HG03064 (cell line): ENCODE measurements around the gene ARHGAP26.

Experiments
- ATAC-seq: cut with Tn5 transposase; IDR thresholded peaks from one replicate; pipeline ENCODE4 v1.9.1; 2021; ENCODE audit warnings: low read depth; ENCODE audit not compliant: unreplicated experiment

ARHGAP26 gene

DNA sequence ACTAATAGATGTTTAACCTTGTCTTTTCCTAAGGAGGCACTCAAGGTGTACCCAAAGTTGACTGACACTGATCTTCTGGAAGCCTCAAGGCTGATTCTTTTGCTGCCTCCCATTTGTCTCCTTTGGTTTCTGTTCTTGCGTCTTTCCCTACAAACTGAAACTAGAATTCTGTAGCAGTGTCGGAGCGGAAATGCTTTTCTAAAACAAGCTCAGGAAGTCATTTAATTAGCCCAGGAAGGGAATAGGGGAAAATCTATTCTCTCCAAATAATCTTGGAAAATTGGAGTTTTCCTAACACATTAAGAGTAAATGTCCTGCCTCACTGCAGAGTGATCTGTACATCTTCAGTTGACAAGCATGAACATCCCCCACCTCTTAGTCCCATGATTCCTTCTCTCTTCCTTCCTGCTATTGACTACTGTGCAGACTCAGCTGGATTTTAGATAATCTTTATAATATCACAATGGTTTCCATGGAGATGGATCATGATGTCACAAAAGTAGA lies 450.6 kb downstream of the ARHGAP26 start:
- ATAC-seq = no peak

DNA sequence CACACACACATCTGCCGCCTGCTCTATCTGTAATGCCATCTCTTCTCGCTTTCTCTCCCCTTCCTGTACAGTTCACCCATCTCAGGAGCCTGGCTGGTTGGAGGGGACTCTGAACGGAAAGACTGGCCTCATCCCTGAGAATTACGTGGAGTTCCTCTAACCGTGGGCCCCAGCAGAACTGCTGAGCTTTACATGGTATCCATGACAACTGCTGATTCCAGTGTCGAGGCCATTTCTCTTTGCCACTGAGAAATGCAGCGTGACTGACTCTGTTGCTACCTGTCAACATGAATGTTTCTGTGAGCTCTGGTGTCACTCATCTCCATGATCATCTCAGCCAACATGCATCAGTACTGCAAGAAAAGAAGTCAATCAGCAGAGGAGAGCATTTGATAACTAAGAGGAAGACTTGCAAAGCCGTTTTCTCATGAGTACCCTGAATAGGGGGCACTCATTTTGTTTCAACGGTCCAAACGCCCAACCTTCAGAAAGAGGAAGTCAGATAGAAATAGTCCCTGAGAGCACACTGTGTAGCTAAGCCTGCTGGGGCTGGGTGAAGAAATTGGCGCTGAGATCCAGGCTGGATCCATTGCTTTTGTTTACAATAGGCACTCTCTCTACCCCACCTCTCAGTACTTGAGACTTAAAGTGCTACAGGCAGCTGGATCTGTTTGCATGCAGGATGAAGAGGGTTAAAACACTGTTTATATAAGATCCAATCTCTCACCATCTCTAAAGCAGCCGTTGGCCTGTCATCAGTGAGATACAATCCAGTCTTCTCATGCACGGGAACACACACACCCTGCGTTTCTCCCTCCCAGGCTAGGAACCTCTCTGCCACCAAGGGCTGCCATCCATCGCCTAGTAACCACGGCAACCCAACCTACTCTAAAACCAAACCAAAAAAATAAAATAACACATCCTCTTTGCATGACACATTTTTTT lies 452.4 kb downstream of the ARHGAP26 start:
- peak; percentile 60 for ATAC-seq

DNA sequence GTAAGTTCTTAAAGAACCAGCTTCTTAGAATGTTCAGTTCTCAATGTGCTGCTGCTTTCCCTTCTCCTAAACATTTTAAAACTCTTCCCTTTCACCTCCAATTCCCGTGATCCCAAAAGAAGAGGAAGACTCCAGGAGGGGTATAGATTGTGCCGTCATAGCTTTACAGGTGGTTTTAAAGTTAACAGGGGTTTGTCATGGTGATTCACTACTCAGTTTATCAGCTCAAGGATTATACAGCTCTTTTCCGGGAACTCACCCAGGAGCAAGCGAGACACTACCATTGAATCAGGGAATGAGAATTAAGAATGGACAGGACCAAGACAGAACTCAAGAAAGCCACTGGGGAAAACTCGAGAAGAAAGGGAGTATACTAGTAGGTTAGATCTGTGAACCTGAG lies 454.5 kb downstream of the ARHGAP26 start:
- ATAC-seq = no peak

DNA sequence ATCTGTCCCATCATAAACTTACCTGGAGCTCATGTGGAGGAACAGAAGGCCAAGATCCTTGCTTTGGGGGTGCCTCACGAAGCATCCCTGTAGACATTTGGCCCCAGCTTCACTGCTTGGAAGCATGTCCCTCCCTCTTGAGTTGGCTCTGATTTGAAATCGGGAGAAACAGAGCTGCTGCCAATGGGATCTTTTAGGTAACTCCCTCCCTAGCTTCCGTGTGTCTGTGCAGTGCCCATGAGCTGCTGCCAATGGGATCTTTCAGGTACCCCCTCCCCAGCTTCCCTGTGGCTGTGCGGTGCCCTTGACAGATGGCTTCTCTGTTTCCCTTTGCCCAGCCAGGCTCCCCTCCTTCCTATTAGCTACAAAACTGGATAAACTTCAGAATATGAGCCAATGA lies 455.3 kb downstream of the ARHGAP26 start:
- ATAC-seq = no peak

DNA sequence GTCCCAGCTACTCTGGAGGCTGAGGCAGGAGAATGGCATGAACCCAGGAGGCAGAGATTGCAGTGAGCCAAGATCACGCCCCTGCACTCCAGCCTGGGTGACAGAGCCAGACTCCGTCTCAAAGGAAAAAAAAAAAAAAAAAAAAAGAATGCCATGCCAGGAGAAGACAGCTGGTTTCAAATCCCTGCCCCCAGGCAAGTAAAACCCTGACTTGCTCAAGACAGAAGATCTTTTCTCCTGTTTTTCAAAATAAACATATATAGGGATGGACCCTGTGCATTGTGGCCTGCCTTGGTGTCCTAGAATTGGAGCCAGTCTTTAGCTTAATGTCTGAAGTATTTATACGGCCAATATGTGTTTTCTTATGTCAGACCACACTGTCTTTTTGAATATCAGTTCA lies 456.2 kb downstream of the ARHGAP26 start:
- ATAC-seq = no peak

DNA sequence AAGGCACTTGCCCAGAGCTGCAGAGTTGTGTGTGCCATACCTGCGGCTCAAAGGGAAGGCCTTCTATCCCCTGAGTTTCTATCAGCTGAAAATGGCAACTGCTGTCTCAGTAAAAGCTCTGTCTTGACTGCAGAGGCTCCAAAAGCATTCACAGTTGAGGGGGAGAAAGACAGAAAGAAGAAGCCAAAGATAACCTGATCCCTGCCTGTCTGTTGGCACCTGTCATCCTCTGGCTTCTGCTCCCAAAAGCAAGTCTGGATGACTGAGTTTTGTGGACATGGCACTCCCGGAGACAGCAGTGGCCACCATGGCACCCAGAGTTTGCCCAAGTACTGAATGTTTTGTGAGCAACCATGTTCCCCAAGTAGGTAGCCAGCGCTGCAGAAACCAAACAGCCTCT lies 456.7 kb downstream of the ARHGAP26 start:
- no peak for ATAC-seq

DNA sequence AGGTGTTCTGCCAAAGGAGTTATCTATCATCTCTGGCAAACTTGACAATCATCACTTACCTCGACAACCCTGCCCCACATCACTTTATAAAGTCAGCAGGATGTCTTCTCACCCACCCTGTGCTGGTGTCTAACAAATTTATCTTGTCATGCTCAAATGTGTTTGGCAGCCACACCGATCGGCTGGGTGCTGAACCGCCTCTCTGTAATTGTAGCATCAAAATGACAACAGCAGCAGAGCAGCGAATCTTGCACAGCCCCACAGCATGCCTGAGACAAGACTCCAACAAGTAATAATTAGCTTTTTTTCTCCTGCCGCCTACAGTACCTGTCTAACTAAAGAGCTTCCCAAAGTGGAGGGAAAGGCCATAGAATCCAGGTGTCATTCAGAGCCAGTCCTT lies 457.1 kb downstream of the ARHGAP26 start:
- no peak for ATAC-seq

DNA sequence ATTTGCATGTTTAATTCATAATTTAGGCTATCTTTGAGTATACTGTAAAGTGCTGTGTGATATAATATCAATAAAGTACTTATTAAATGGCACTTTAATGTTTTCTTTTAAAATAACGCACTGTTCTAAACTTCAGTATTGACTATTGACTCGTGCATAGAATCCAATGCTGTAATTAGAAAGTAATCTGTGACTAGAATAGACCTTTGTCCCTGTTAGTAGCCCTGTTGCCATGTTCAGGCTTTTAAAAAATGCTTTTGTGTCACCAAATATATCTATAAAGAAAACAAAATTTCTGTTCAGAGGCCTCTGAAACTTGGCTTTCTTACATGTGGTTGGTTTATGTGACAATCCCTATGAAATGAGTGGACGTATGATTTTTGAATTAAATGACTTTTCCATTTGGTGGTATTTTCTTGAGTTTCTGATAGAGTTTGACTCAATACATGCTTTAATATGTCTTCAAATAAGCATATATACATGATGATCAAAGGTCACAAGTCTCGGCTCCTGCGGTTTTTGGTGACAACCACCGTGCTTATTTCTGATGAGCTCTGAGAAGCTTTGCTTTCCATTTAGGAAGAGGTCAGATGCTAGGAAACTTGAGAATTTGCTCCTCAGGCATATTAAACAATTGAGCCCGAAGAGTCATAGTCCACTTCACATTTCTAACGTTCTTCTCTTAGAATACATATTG lies 458.6 kb downstream of the ARHGAP26 start:
- no peak for ATAC-seq

DNA sequence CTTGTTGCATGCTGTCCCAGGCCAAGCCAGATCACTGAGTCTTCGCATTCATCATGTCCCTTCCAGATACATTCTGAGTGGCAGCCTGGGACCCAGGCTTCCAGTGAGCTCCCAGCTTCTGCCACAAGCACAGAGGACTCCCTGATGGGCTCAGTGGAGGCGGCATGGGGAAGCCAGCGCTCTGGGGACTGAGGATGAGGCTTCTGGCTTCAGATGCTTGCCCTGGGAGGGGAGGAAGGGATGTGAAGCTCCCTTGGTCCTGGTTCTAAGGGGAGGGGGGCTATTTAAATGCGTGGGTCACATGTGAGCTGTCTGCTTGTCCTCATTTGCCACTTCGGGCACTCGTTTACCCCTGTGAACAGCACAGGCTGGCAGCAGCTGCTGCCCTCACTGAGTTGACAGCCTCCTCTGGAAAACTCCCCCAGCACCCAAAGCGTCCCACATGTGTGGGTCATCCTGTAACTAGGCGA lies 459.3 kb downstream of the ARHGAP26 start:
- peak; percentile 41 for ATAC-seq

DNA sequence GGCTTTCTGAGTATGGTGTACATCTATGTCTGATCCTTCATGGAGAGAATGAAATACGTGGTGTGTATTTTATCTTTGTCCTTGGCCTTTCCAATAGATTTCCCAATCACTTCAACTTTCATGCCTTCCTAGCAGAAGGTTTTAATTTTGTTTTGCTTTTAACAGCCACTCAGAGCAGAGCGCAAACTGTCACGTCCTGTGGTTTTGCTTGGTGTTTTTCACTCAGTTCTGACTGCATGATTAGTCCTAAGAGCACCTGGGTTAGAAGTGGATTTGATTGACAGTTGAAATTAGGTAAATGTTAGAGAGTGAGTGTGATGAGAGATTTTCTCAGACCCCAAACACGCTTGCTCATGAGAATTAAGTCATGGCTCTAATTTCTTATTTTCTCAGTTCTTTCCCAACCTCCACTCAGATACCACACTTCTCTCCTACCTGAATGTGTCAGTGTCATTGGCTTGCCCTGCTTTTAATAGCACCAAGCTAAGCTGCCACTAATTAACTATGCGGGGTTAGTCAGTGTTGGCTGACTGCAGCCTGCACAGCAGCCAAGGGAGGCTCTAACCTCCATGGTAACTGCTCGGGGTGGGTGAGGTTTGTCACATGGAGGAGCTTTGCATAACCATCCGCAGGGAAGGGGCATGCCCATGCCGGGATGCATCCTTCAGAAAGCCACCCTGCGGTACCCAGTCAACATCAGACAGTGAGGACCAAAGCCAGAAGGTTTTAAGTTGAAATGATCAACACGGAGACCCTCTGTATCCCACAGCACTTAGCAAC lies 459.9 kb downstream of the ARHGAP26 start:
- ATAC-seq = peak; percentile 93

DNA sequence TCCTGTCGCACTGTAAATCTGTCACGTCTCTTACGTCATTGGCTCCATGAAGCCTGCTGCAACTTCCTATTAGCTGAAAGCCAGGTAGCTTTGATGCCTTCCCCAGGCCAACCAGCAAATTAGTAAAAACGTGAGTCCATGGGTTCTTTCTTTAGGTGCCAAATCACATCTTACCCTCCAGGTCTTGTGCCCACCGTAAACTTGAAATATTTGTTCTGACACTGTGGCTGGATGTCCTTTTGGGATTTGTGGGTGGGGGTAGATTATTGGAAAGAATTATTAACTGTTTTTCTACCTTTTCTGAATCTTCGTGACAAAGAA lies 460.5 kb downstream of the ARHGAP26 start:
- no peak for ATAC-seq

DNA sequence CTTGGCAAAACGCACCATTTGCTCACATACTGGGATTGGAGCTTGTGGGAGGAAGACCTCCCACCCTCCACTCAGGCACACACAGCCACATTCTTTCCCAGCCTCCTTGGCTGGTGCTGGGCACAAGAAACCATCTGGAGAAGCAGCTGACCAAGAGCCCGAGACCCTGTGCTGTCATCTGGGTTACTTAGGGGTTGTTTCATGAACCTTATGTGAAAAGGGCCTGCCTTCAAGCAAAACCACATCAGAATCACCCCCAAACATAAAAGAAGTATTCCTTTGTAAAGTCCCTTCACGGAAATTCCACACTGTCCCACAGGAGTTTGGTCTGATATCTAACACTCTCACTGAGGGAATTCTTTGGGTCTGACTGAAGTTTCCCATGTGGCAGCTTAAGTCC lies 461.2 kb downstream of the ARHGAP26 start:
- ATAC-seq = no peak

DNA sequence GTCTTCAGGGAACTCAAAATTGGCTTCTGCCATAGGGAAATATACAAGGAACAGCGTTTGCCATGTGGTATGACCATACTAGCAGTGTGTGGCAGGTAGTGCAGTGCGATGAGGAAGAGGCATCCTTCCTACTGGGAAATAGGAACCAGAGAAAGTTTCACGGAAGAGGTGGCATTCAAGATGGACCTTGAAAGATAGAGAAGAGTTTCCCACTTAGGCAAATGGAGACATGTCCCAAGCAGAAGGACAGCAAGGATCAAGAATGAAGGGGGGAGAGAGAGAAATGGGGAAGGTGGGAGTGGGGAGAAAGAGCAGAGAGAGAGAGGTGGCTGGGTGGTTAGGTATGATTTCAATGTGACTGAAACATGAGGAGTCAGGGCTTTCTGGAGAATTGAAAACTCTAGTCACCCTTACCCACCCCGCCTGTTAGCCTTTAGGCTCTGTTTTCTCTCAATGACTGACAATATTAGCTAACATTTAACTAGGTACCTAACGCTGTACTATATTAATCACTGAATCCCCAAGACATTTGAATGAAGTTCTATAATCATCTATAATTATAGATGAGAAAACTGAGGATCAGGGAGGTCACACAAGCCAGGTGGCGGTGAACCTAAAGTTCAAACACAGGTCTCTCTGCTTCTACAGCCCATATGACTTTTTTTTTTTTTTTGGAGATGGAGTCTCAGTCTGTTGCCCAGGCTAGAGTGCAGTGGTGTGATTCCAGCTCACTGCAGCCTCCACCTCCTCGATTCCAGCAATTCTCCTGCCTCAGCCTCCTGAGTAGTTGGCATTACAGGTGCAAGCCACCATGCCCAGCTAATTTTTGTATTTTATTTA lies 462.0 kb downstream of the ARHGAP26 start:
- ATAC-seq = no peak

DNA sequence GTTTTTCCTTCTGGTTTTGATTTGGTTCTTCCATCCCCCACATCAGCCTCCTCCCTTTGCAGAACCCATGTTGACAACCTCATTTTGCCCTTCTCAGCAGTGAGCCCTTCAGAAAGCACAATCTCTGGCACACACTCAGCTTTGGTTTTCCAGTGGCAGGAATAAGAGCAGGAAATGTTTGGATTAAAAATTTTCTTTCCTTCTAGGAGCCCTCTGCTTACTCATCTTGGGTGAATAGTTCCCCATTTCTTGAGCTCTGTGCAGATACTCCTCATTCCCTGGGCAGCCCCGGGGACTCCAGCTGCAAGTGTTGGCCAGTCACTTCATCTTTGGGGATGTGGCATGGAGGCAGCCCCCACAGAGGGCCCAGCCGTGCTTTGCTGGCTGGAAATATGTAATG lies 462.9 kb downstream of the ARHGAP26 start:
- no peak for ATAC-seq

DNA sequence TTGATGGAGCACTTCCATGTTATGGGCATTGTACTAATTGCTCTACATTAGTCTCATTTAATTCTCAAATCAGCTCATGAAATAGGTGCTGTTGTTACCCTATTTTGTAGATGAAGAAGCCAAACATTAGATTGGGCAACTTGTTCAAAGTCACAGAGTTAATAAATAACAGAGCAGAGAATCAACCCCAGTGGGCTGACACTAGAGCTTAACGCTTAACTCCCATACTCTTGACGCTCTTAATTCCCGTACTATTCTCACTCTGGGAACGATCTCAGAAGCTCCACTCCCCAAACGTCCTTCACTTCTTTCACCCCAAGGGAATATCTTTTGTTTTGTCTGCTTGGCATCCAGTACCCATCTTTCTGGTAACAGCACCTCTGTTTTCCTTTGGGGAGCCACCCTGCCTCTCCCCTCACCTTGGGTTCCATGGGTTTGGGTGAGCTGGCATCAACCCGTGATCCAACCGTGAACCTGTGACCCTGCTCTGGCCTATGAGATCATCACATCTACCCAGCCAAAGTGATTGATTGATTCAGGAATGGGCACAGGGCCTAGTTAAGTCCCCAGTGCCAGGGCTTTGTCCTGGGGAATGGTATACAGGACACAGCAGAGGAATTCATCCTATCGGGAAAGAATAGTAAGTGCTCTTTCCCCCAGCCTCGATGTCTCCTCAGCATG lies 464.1 kb downstream of the ARHGAP26 start:
- ATAC-seq = no peak

DNA sequence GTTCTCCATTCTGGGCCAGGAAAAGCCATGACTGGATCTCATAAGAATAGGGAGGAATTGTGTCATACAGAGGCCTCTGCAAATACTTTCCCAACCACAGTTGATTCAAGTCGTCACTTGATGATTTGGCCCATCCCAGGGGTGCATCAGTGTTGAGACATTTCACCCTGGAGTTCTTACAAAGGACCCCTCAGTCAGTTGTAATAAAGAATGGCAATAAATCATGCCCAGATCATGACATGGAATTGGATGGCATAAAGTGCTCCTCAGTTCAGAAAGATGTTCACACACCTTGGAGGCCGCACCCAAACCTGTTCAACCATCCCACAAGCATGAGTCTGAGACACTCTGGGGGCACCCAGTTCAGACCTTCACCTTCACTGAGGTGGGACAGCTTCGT lies 465.2 kb downstream of the ARHGAP26 start:
- ATAC-seq = no peak

DNA sequence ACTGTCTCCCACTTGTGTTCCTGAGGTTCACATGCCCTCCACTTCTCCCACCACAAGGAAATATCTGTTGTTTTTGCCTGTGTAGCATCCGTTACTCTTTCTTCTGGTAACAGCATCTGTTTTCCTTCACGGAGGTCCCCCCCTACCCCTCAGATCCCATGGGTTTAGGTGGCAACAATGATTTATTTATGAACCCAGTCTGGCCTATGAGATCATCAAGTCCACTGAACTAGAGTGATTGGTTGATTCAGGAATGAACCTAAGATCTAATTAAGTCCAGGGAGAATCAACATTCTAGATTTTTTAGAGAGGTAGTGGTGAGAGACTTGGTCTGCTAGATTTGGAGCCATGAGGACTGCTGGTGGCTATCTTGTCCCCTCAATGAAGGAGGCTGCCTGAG lies 466.5 kb downstream of the ARHGAP26 start:
- ATAC-seq = no peak

DNA sequence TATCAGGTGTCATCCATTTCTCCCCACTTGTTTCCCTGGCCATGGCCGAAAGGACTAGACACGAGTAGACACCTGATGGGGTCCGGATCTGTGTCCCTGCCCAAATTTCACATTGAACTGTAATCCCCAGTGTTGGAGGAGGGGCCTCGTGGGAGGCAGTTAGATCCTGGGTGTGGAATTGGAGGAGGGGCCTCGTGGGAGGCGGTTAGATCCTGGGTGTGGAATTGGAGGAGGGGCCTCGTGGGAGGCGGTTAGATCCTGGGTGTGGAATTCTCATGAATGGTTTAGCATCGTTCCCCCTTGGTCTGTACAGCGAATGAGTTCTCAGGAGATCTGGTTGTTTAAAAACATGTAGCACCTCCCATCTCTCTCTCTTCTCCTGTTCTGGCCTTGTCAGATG lies 467.5 kb downstream of the ARHGAP26 start:
- ATAC-seq = no peak

DNA sequence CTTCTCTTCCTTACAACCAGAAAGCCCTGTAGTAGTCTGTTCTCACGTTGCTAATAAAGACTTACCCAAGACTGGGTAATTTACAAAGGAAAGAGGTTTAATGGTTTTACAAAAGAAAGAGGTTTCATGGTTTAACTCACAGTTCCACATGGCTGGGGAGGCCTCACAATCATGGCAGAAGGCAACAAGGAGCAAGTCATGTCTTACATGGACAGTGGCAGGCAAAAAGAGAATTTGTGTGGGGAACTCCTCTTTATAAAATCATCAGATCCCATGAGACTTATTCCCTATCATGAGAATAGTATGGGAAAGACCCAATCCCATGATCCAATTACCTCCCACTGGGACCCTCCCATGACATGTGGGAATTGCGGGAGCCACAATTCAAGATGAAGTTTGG lies 468.4 kb downstream of the ARHGAP26 start:
- no peak for ATAC-seq
